SK-N-MC (cell line): ENCODE measurements around the gene PCGF6.

Experiments used
- EZH2 ChIP-seq: fragments of 200-600 bp; sonication (generic); IDR thresholded peaks from one replicate; pipeline ENCODE4 v1.6.1; 2017; ENCODE audit warnings: antibody characterized with exemption
- POLR2AphosphoS5 ChIP-seq: IDR thresholded peaks from 2 replicates; pipeline ENCODE4 v1.6.1; 2012; ENCODE audit warnings: mild to moderate bottlenecking, low read depth, low read length, borderline replicate concordance

GRCh38 chr10:103280506-103280905 lies 70.4 kb downstream of the PCGF6 start:
- TF ChIP-seq POLR2AphosphoS5 (no peak), EZH2 (no peak)
